Osteoblast (primary cell): ENCODE data around the gene TUBB. TPM values are rescaled to one million over a fixed set of nuclear protein-coding genes. Genes with fewer than 3 reads are reported as not detected.
A peak's percentile ranks its signal among the peaks of the same experiment; 100 is the strongest.

Experiments used
- DNase-seq: peaks from one replicate; pipeline ENCODE4 v3.0.0; 2011; ENCODE audit warnings: low spot score, mixed read lengths; ENCODE audit not compliant: insufficient read length; ENCODE audit errors: missing footprints
- H2AFZ ChIP-seq: 2 replicates; pipeline ENCODE4 v1.6.0; 2011; ENCODE audit warnings: mild to moderate bottlenecking, low read length
- H3K27ac ChIP-seq: 2 replicates; pipeline ENCODE4 v1.5.1; 2011; ENCODE audit warnings: mild to moderate bottlenecking, low read depth, low read length, moderate library complexity
- H3K27me3 ChIP-seq: 2 replicates; pipeline ENCODE4 v1.6.0; 2012; ENCODE audit warnings: mild to moderate bottlenecking, control low read depth, inconsistent platforms, low read length, moderate library complexity; ENCODE audit not compliant: insufficient read depth
- H3K36me3 ChIP-seq: 2 replicates; pipeline ENCODE4 v1.5.1; 2011; ENCODE audit warnings: mild to moderate bottlenecking, low read length, control low read depth, moderate library complexity; ENCODE audit not compliant: insufficient read depth
- H3K4me1 ChIP-seq: 2 replicates; pipeline ENCODE4 v1.5.1; 2011; ENCODE audit warnings: mild to moderate bottlenecking, low read length, control low read depth, moderate library complexity; ENCODE audit not compliant: insufficient read depth
- H3K4me2 ChIP-seq: 2 replicates; pipeline ENCODE4 v1.6.0; 2011; ENCODE audit warnings: mild to moderate bottlenecking, low read length; ENCODE audit not compliant: insufficient read depth
- H3K4me3 ChIP-seq: fragments of 200-600 bp; sonication (generic); 3 replicates; pipeline ENCODE4 v1.5.1; 2012; ENCODE audit warnings: mild to moderate bottlenecking, low read length, inconsistent platforms; ENCODE audit not compliant: insufficient read depth
- H3K79me2 ChIP-seq: 2 replicates; pipeline ENCODE4 v1.6.0; 2012; ENCODE audit warnings: mild to moderate bottlenecking, low read length, control low read depth, inconsistent platforms; ENCODE audit not compliant: insufficient read depth
- H3K9me3 ChIP-seq: 2 replicates; pipeline ENCODE4 v1.5.1; 2011; ENCODE audit warnings: low read depth, low read length, control low read depth
- H4K20me1 ChIP-seq: 2 replicates; pipeline ENCODE4 v1.6.0; 2012; ENCODE audit warnings: mild to moderate bottlenecking, low read length, control low read depth; ENCODE audit not compliant: insufficient read depth
- CTCF ChIP-seq: IDR thresholded peaks from 2 replicates; pipeline ENCODE4 v1.5.1; 2011; ENCODE audit warnings: mild to moderate bottlenecking, low read depth, low read length, moderate library complexity; ENCODE audit errors: extremely low read depth
- total RNA-seq: library from RNA; depleted of rRNA; stranded (reverse); fragments of >200 nt; gene quantifications from 2 replicates; pipeline ENCODE4 v1.2.3, GENCODE V29; 2012

Gene TUBB
- total RNA-seq, 1 donor = 509 TPM

- H3K27ac ChIP-seq = peak overlapping the region; percentile 91
- peaks cover 50% of the 10 kb centered on the region for H3K79me2 ChIP-seq
- DNase-seq = no peak
- H3K4me1 ChIP-seq = peaks cover 36% of the 10 kb centered on the region
- H2AFZ ChIP-seq = no peak overlapping the region
- H3K36me3 ChIP-seq = peaks cover 4% of the 10 kb centered on the region
- TF ChIP-seq CTCF = no peak
- peaks cover 18% of the 10 kb centered on the region for H4K20me1 ChIP-seq
- H3K9me3 ChIP-seq = no peaks in the 10 kb centered on the region
- H3K4me2 ChIP-seq = peak overlapping the region; percentile 81
- H3K4me3 ChIP-seq = no peak overlapping the region
- no peaks in the 10 kb centered on the region for H3K27me3 ChIP-seq
Measured at GRCh38 chr6:30689022-30689865, 30.9 kb upstream of the TUBB start.

- peaks cover 43% of the 10 kb centered on the region for H3K79me2 ChIP-seq
- peaks cover under 1% of the 10 kb centered on the region for H3K36me3 ChIP-seq
- DNase-seq = peak; percentile 55
- H3K4me2 ChIP-seq = peak overlapping the region; percentile 81
- H3K27me3 ChIP-seq = no peaks in the 10 kb centered on the region
- no peaks in the 10 kb centered on the region for H3K9me3 ChIP-seq
- peaks cover 34% of the 10 kb centered on the region for H3K4me1 ChIP-seq
- peak overlapping the region; percentile 95 for H2AFZ ChIP-seq
- TF ChIP-seq CTCF = no peak
- peaks cover 13% of the 10 kb centered on the region for H4K20me1 ChIP-seq
- H3K4me3 ChIP-seq = peak overlapping the region; percentile 85
- peak overlapping the region; percentile 67 for H3K27ac ChIP-seq
Measured at GRCh38 chr6:30689985-30690384, 30.2 kb upstream of the TUBB start.

GRCh38 chr6:30690403-30691207, 29.5 kb upstream of the TUBB start, which contains the start of gene NRM:
Gene NRM, minus strand, starts transcription at chr6:30690984. Its CDS starts 10 bp downstream, at chr6:30690974.
- no peak for TF ChIP-seq CTCF
- Histone ChIP-seq H3K4me3 (peak within 1 kb of the TSS; percentile 85), H3K4me2 (peak within 1 kb of the TSS; percentile 81), H3K4me1 (peaks cover 35% of the 10 kb centered on the region), H3K36me3 (no peaks in the 10 kb centered on the region), H3K27me3 (no peaks in the 10 kb centered on the region), H3K27ac (peak within 1 kb of the TSS; percentile 74), H3K79me2 (peaks cover 36% of the 10 kb centered on the region), H4K20me1 (peaks cover 7% of the 10 kb centered on the region), H2AFZ (peak within 1 kb of the TSS; percentile 95), H3K9me3 (no peaks in the 10 kb centered on the region)
- peak; percentile 96 for DNase-seq
